Neuronal stem cell (in vitro differentiated cells): ENCODE measurements around the gene NECAB3. TPM values are rescaled to one million over a fixed set of nuclear protein-coding genes. Genes with fewer than 3 reads are reported as not detected.

Experiments
- DNase-seq: peaks from one replicate; pipeline ENCODE4 v3.0.0-alpha.2; 2013; ENCODE audit warnings: low spot score
- H2AFZ ChIP-seq: one replicate; pipeline ENCODE4 v1.6.1; 2013; ENCODE audit warnings: mild to moderate bottlenecking, low read length, inconsistent platforms
- H2AK5ac ChIP-seq: 2 replicates; pipeline ENCODE4 v1.6.1; 2013; ENCODE audit warnings: low read depth, mild to moderate bottlenecking, inconsistent platforms, low read length, moderate library complexity, mixed read lengths
- H2BK120ac ChIP-seq: 2 replicates; pipeline ENCODE4 v1.6.1; 2013; ENCODE audit warnings: low read depth, mild to moderate bottlenecking, inconsistent platforms, low read length, moderate library complexity, mixed read lengths
- H2BK12ac ChIP-seq: one replicate; pipeline ENCODE4 v1.6.1; 2013; ENCODE audit warnings: low read length, inconsistent platforms
- H2BK15ac ChIP-seq: 2 replicates; pipeline ENCODE4 v1.6.1; 2013; ENCODE audit warnings: mild to moderate bottlenecking, low read length, inconsistent platforms, mixed read lengths
- H2BK5ac ChIP-seq: one replicate; pipeline ENCODE4 v1.6.1; 2013; ENCODE audit warnings: inconsistent platforms, mild to moderate bottlenecking, low read length, moderate library complexity
- H3K14ac ChIP-seq: one replicate; pipeline ENCODE4 v1.6.1; 2013; ENCODE audit warnings: low read length, inconsistent platforms
- H3K18ac ChIP-seq: 2 replicates; pipeline ENCODE4 v1.6.1; 2013; ENCODE audit warnings: low read length, inconsistent platforms
- H3K23ac ChIP-seq: 2 replicates; pipeline ENCODE4 v1.6.1; 2013; ENCODE audit warnings: low read depth, mild to moderate bottlenecking, mixed read lengths, low read length, inconsistent platforms; ENCODE audit not compliant: poor library complexity
- H3K27ac ChIP-seq: replicated peaks from 3 replicates; pipeline ENCODE4 v1.5.1; 2013; ENCODE audit warnings: low read length, inconsistent platforms
- H3K27me3 ChIP-seq, 3 experiments: 2 replicates each; pipeline ENCODE4 v1.6.1; 2013; ENCODE audit warnings: low read length in 3 of 3, mild to moderate bottlenecking in 2 of 3, inconsistent platforms in 1 of 3, low read depth in 1 of 3, mixed read lengths in 1 of 3, moderate library complexity in 1 of 3; ENCODE audit not compliant: control insufficient read depth in 3 of 3, insufficient read depth in 3 of 3
- H3K36me3 ChIP-seq, 2 donors: replicated peaks in 1 of 2; 2 replicates each; pipeline ENCODE4 v1.6.1; 2013; ENCODE audit warnings: low read length in 2 of 2; ENCODE audit not compliant: control insufficient read depth in 2 of 2, insufficient read depth in 2 of 2
- H3K4ac ChIP-seq: 2 replicates; pipeline ENCODE4 v1.6.1; 2013; ENCODE audit warnings: inconsistent platforms, mild to moderate bottlenecking, low read length, moderate library complexity
- H3K4me1 ChIP-seq, 2 donors: 1 replicate in 1 of 2; 2 replicates in 1 of 2; pipeline ENCODE4 v1.6.1; 2013; ENCODE audit warnings: low read length in 2 of 2, low read depth in 1 of 2; ENCODE audit not compliant: control insufficient read depth in 2 of 2, insufficient read depth in 1 of 2
- H3K4me2 ChIP-seq: one replicate; pipeline ENCODE4 v1.6.1; 2013; ENCODE audit warnings: mild to moderate bottlenecking, low read length, inconsistent platforms; ENCODE audit not compliant: insufficient read depth, poor library complexity, severe bottlenecking
- H3K4me3 ChIP-seq, 2 donors: 2 replicates each; pipeline ENCODE4 v1.5.1; 2013; ENCODE audit warnings: low read length in 2 of 2, mild to moderate bottlenecking in 2 of 2, inconsistent platforms in 1 of 2, moderate library complexity in 1 of 2
- H3K79me1 ChIP-seq: one replicate; pipeline ENCODE4 v1.6.1; 2013; ENCODE audit warnings: low read depth, mild to moderate bottlenecking, inconsistent platforms, low read length, moderate library complexity
- H3K9ac ChIP-seq: one replicate; pipeline ENCODE4 v1.6.1; 2013; ENCODE audit warnings: mild to moderate bottlenecking, low read depth, low read length, inconsistent platforms; ENCODE audit not compliant: poor library complexity
- H3K9me3 ChIP-seq, 2 donors: replicated peaks in 1 of 2; 2 replicates each; pipeline versions ENCODE3 to v1.6.1; 2013; ENCODE audit warnings: low read length in 2 of 2, mild to moderate bottlenecking in 2 of 2, inconsistent platforms in 1 of 2, low read depth in 1 of 2, mixed read lengths in 1 of 2, moderate library complexity in 1 of 2; ENCODE audit not compliant: control insufficient read depth in 2 of 2, insufficient read depth in 1 of 2
- H4K8ac ChIP-seq: one replicate; pipeline ENCODE4 v1.6.1; 2013; ENCODE audit warnings: low read depth, mild to moderate bottlenecking, inconsistent platforms, low read length, moderate library complexity
- H4K91ac ChIP-seq: one replicate; pipeline ENCODE4 v1.6.1; 2013; ENCODE audit warnings: low read length, low read depth, mild to moderate bottlenecking, inconsistent platforms; ENCODE audit not compliant: poor library complexity
- WGBS, 2 donors: extraction: QIAGEN DNeasy Blood & Tissue Kit; methylation state at CpG; one replicate each; pipeline ENCODE4 v1.1.7; 2013; ENCODE audit warnings: missing lambda C conversion rate in 2 of 2, mixed read lengths in 1 of 2; ENCODE audit not compliant: insufficient read length in 2 of 2, insufficient replicate concordance in 1 of 2; ENCODE audit errors: extremely low coverage in 2 of 2; 5-methylcytosine and 5-hydroxymethylcytosine counted together
- polyA plus RNA-seq, 2 experiments: library from polyadenylated mRNA; stranded (reverse); fragments of 200-250 nt; gene quantifications; one replicate each; pipeline ENCODE4 v1.2.3, GENCODE V29; 2013

NECAB3 gene, protein sequence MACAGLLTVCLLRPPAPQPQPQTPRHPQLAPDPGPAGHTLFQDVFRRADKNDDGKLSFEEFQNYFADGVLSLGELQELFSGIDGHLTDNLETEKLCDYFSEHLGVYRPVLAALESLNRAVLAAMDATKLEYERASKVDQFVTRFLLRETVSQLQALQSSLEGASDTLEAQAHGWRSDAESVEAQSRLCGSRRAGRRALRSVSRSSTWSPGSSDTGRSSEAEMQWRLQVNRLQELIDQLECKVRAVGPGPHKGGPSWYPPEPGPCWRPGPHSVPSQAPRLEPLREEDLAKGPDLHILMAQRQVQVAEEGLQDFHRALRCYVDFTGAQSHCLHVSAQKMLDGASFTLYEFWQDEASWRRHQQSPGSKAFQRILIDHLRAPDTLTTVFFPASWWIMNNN
- polyA plus RNA-seq (2013, experiment 1 of 2), result 12.9 TPM
- 13.4 TPM for polyA plus RNA-seq (2013, experiment 2 of 2)

DNA sequence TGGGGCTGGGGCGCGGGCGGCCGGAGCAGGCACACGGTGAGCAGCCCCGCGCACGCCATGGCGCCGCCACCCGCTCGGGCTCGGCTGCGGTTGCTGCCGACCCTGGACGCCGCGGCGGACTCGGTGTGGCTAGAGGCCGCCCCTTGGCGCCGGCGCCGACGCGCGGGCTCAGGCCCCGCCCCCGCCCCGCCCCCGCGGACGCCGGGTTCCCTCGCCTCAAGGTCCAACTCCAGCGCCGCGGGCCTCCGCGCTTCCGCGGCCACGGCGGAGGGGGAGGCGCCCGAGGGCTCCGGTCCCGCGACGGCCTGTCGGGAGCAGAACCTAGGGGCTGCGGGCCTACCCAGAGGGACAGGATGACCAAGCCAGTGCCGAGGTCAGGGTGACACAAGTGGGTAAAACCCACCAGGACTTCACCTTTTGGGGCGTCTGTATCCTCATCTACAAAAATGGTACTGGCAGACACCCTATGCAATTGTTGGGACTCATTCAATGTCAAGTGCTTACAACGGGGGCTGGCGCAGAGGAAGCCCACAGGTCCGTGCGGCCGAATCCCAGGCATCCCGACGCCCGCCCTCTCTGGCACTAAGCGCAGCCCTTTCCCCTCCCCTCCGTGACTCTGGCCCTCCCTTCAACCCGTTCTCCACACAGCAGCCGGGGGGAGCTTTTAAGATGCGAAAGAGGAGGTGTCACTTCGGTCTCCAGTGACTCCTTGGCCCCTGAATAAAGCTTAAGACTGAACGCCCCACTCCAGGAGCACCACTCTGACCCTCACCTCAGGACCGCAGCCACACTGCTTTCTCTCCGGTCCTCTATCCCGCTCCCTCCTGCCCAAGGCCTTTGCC lies at the start of gene NECAB3:
Gene NECAB3, minus strand, starts transcription at position 135 of the 842 bp plus-strand sequence. Its CDS starts 76 bp downstream, at position 59.
- Histone ChIP-seq H2BK5ac (peak within 1 kb of the TSS; percentile 70), H3K23ac (peak within 1 kb of the TSS; percentile 44), H2AK5ac (peak within 1 kb of the TSS; percentile 98), H3K4ac (peak within 1 kb of the TSS; percentile 30), H3K14ac (peak within 1 kb of the TSS; percentile 100), H2BK120ac (no peak within 1 kb of the TSS), H3K4me1 (peaks cover 26 to 29% of the 10 kb centered on the region in 2 donors), H2AFZ (peak within 1 kb of the TSS; percentile 94), H3K9ac (peak within 1 kb of the TSS; percentile 93), H4K91ac (no peak within 1 kb of the TSS), H3K27me3 (no peaks in the 10 kb centered on the region), H3K18ac (peak within 1 kb of the TSS; percentile 93), H4K8ac (no peak within 1 kb of the TSS), H3K4me3 (peak within 1 kb of the TSS; percentile 62 to 84), H3K36me3 (peaks cover 27 to 54% of the 10 kb centered on the region in 2 donors), H3K4me2 (peak within 1 kb of the TSS; percentile 94), H2BK15ac (peak within 1 kb of the TSS; percentile 90), H2BK12ac (no peak within 1 kb of the TSS), H3K79me1 (peaks cover 5% of the 10 kb centered on the region), H3K9me3 (peaks cover 0 to 7% of the 10 kb centered on the region in 2 donors), H3K27ac (no peak within 1 kb of the TSS)
- WGBS, 2 donors, result no CpG with 5 or more reads among the region's 73 CpGs
- peak; percentile 80 for DNase-seq

DNA sequence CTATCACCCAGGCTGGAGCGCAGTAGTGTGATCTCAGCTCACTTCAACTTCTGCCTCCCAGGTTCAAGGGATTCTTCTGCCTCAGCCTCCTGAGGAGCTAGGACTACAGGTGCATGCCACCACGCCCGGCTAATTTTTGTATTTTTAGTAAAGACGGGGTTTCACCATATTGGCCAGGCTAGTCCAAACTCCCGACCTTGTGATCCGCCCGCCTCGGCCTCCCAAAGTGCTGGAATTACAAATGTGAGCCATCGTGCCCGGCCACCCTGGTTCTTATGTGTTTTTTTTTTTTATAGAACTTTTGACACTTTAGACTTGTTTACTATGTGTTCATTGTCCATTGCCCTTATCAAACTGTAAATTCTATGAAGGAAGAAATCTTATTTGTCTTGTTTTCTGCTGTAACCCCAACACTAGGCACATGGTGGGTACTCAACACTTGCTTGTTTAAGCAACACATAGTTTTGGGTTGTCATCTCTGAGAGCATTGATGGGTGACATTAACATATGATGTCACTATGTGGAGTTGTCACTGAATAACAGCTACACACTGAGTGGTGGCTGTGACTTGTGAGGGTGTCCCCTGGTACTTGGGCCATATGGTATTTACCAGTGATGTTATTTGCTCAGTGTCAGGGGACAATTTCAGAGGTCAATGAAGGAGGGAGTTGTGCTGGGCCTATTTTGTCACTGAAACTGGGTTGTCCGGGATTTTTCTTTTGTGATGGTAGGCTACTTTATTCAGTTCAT lies 47.3 kb upstream of the NECAB3 start:
- H2BK5ac ChIP-seq, result no peak overlapping the region
- H3K4me2 ChIP-seq, result no peak overlapping the region
- H3K18ac ChIP-seq, result no peak overlapping the region
- H3K4me3 ChIP-seq, result no peak overlapping the region
- peaks cover 0 to 2% of the 10 kb centered on the region in 2 donors for H3K4me1 ChIP-seq
- no peak overlapping the region for H2BK120ac ChIP-seq
- H4K91ac ChIP-seq, result no peak overlapping the region
- DNase-seq, result no peak
- H3K23ac ChIP-seq, result no peak overlapping the region
- H2BK15ac ChIP-seq, result no peak overlapping the region
- H3K14ac ChIP-seq, result no peak overlapping the region
- no peaks in the 10 kb centered on the region for H3K36me3 ChIP-seq
- no peak overlapping the region for H2AFZ ChIP-seq
- H4K8ac ChIP-seq, result no peak overlapping the region
- peaks cover 0 to 2% of the 10 kb centered on the region in 2 donors for H3K9me3 ChIP-seq
- no peaks in the 10 kb centered on the region for H3K79me1 ChIP-seq
- no peaks in the 10 kb centered on the region for H3K27me3 ChIP-seq
- WGBS, 2 donors, result no CpG with 5 or more reads among the region's 11 CpGs
- no peak overlapping the region for H2AK5ac ChIP-seq
- H3K4ac ChIP-seq, result peak overlapping the region; percentile 76
- no peak overlapping the region for H2BK12ac ChIP-seq
- no peak overlapping the region for H3K9ac ChIP-seq
- H3K27ac ChIP-seq, result no peak overlapping the region

DNA sequence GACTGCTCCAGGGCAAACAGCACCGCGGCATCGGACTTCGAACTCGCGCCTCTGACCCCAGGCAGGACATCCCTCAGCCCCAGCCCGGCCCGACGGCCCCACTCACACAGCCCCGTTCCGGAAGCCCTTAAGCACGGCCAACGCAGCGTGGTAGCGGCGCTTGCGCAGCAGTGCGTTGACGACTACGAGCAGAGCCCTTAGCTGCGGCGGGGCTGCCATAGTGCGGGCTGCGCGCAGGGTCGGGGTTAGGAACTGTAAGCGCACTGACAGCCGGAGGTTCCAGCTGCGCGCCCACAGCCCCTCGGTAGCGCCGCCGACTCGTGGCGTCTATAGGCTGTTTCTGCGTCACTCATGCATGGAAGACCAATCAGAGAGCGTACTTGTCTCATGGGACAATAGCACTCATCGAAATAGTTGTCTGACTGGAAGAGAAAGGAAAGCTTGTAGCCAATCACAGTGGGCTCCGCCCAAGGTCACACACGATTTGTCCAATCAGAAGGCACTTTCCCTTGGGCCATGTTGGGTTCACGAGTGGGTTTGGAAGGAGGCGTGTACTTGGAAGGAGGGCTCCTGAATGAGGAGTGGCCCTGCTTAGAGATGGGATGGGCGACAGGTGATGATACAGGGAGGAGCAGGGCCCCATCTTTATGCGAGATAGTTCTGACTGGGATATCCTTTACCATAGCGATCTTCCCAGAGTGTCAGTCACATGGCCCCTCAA lies 45.9 kb upstream of the NECAB3 start, which contains the start of gene PXMP4:
Gene PXMP4, minus strand, starts transcription at position 322 of the 721 bp plus-strand sequence. Its CDS starts 103 bp downstream, at position 219.
- Histone ChIP-seq H3K36me3 (no peaks in the 10 kb centered on the region), H3K79me1 (no peaks in the 10 kb centered on the region), H2BK12ac (peak within 1 kb of the TSS; percentile 75), H3K23ac (peak within 1 kb of the TSS; percentile 55), H4K8ac (no peak within 1 kb of the TSS), H3K4me1 (peaks cover 0 to 2% of the 10 kb centered on the region in 2 donors), H2BK5ac (no peak within 1 kb of the TSS), H4K91ac (no peak within 1 kb of the TSS), H3K14ac (no peak within 1 kb of the TSS), H3K4me3 (peak within 1 kb of the TSS in 1 of 2 donors; percentile 90), H2BK15ac (no peak within 1 kb of the TSS), H3K27ac (no peak within 1 kb of the TSS), H2AK5ac (peak within 1 kb of the TSS; percentile 77), H3K27me3 (peaks cover 0 to 3% (median 0%) of the 10 kb centered on the region in 3 experiments), H3K9ac (peak within 1 kb of the TSS; percentile 68), H3K9me3 (peaks cover 0 to 2% of the 10 kb centered on the region in 2 donors), H3K4ac (no peak within 1 kb of the TSS), H2AFZ (no peak within 1 kb of the TSS), H3K4me2 (peak within 1 kb of the TSS; percentile 70), H3K18ac (peak within 1 kb of the TSS; percentile 87), H2BK120ac (no peak within 1 kb of the TSS)
- no CpG with 5 or more reads among the region's 46 CpGs for WGBS, 2 donors
- peak; percentile 72 for DNase-seq
